Activated naive CD4-positive, alpha-beta T cell treated with anti-CD3 and anti-CD28 coated beads, Interleukin-2, amount 50 U/mL, for 72 hours (primary cell): ENCODE data around the gene SIGLEC6. TPM values are rescaled to one million over a fixed set of nuclear protein-coding genes. Genes with fewer than 3 reads are reported as not detected.

Experiments used
- ATAC-seq, 2 donors: fragments of 150-1000 bp; cut with Tn5 transposase; 2 replicates each; pipeline ENCODE4 v1.10.0; 2021; ENCODE audit warnings: mild to moderate bottlenecking in 2 of 2, moderate library complexity in 2 of 2
- DNase-seq, 2 donors: peaks; one replicate each; pipeline ENCODE4 v3.0.0; 2021 to 2022; ENCODE audit warnings: low spot score in 2 of 2
- H3K27ac Mint-ChIP-seq, 2 donors: one replicate each; pipeline ENCODE4 v1.8.0; 2022; ENCODE audit warnings: mild to moderate bottlenecking in 2 of 2, mixed read lengths in 2 of 2
- H3K36me3 Mint-ChIP-seq, 2 donors: one replicate each; pipeline ENCODE4 v1.8.0; 2022; ENCODE audit warnings: mixed read lengths in 2 of 2
- H3K9me3 Mint-ChIP-seq, 2 donors: one replicate each; pipeline ENCODE4 v1.8.0; 2022; ENCODE audit warnings: mixed read lengths in 2 of 2
- total RNA-seq, 2 donors: library from RNA; stranded (reverse); gene quantifications; one replicate each; pipeline ENCODE4 v1.2.3, GENCODE V29; 2022

SIGLEC6 gene
- total RNA-seq, 2 donors from 2014 or later, result not detected

DNA sequence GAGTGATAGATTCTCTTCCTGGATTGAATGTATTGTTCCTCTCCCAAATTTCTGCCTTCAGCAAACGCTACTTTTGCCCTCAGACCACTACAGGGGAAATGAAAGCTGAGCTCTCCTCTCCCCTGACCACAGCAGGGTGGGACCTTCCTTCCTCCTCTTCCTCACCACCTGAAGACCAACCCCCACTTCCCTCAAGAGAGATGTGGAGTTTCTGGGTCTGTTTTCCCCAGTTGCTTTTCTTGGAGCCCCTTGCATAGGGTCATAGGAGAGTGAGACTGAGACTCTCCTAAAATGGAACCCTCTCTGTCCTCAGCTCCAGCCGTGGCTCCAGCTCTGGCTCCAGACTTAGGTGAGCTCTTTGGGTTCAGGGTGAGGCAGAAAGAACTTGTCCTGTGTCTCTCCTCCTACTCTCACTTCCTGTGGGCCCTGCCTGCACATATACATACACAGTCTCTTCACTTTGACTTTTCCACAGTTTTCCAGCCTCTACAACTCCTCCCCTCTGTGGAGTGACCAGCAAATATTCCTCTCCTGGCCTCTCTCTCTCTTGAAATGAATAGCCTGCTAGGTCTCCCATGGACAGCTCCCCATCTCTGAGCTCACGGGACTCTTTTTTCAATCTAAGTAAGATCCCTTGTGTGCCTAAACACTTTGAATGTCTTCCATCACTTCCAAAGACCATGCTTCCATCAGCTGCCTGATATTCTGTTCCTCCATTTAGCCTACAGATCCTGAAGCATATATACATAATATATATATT, 20.4 kb upstream of the SIGLEC6 start:
- DNase-seq (no peak), ATAC-seq (no peak)
- Mint-ChIP-seq H3K36me3 (peaks cover 0 to 6% of the 10 kb centered on the region in 2 donors), H3K9me3 (peaks cover 4 to 16% of the 10 kb centered on the region in 2 donors), H3K27ac (no peak overlapping the region)

GRCh38 chr19:51550848-51551672, 19.6 kb upstream of the SIGLEC6 start:
- Mint-ChIP-seq H3K9me3 (peaks cover 4 to 16% of the 10 kb centered on the region in 2 donors), H3K27ac (no peak overlapping the region), H3K36me3 (peaks cover 0 to 6% of the 10 kb centered on the region in 2 donors)
- no peak for ATAC-seq
- DNase-seq, result no peak

DNA sequence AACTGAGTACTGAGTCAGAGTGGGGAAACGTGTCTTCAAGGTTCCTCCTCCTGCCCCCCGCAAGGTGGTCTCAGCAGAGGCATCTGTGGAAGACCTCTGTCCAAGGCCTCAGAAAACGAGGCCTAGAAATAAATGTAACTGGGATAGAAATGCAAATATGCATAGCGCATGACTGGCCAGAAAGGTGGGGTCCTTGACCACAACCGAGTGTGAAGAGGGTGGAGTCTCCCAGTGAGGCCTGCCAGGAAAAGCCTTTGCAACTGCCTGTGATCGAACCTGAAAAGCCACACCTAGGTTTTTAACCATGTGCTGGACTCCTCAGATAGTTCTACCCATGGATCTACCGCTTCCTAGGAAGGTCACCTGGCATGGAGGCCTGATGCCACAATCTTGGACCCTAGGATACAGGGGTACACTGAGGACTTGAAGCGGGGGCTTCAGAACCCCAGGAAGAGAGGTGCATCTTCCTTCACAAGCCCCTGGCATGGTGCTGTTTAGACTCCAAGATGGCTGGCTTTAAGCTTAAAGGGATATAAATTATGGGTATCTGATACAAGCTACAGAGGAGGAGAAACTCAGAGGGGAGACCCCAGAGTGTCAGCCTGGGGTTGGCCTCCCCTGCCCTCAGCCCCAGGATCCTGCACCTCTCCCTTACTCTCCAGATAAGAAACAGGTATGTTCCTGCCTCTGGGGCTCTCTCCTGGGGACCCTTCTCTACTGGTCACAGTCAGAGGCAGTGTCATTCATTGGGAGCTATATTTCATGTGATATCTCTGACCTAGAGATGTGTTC, 18.3 kb upstream of the SIGLEC6 start:
- DNase-seq, result no peak
- Mint-ChIP-seq H3K27ac (no peak overlapping the region), H3K9me3 (peaks cover 4 to 12% of the 10 kb centered on the region in 2 donors), H3K36me3 (peaks cover 0 to 6% of the 10 kb centered on the region in 2 donors)
- ATAC-seq, result no peak

- H3K36me3 Mint-ChIP-seq, result no peaks in the 10 kb centered on the region
- H3K9me3 Mint-ChIP-seq, result peaks cover 4 to 12% of the 10 kb centered on the region in 2 donors
- no peak for DNase-seq
- no peak overlapping the region for H3K27ac Mint-ChIP-seq
- ATAC-seq, result no peak
Observed at GRCh38 chr19:51548891-51549305, 17.4 kb upstream of the SIGLEC6 start.

- Mint-ChIP-seq H3K9me3 (peaks cover 4 to 12% of the 10 kb centered on the region in 2 donors), H3K27ac (no peak overlapping the region), H3K36me3 (no peaks in the 10 kb centered on the region)
- ATAC-seq (no peak), DNase-seq (no peak)
Observed at GRCh38 chr19:51548213-51548651, 16.8 kb upstream of the SIGLEC6 start.

DNA sequence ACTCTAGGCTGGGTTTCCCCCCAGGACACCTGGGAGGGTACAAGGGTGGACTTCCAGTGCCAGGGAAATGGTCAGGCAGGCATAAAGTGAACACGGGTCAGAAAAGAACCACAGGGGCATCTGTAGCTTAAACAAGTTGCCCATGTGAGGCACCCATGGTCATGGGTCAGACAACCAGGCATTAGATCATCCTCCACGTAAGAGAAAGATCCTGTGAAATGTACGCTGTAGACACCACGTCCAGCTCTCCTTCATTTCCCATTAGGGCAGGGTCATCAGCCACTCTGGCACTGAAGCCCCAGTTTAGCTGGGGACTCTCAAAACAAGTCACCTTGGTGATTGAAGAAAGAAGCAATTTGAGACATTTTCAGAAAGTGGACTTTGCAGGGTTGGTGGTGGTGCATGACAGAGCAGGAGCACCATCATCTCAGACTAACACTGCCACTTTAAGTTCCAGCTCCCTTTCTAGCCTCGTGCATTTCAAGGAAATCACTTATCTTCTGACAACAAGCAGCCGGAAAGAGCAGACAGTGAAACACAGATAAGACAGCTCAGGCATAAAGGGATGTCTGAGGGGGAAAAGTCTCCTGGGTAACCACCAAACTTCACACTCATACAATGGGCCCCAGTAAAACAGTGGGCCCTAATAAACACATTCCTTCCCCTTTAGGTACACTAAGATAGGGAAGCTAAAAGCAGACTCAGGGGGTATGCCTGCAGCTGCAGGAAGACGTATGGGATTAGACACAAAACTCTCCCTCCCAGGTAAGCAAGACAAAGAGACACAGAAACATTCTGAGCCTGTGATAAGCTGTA, 16.1 kb upstream of the SIGLEC6 start:
- DNase-seq (no peak), ATAC-seq (peak in 1 of 2 donors; percentile 11)
- no peaks in the 10 kb centered on the region for H3K36me3 Mint-ChIP-seq
- peak overlapping the region in 1 of 2 donors; percentile 61 for H3K27ac Mint-ChIP-seq
- peaks cover 2 to 10% of the 10 kb centered on the region in 2 donors for H3K9me3 Mint-ChIP-seq

GRCh38 chr19:51546650-51547396, 15.4 kb upstream of the SIGLEC6 start:
- Mint-ChIP-seq H3K27ac (peak overlapping the region in 1 of 2 donors; percentile 61), H3K9me3 (peaks cover 0 to 2% of the 10 kb centered on the region in 2 donors), H3K36me3 (no peaks in the 10 kb centered on the region)
- ATAC-seq (peak; percentile 38 to 96), DNase-seq (no peak)

GRCh38 chr19:51546107-51546649, 14.7 kb upstream of the SIGLEC6 start:
- no peaks in the 10 kb centered on the region for H3K9me3 Mint-ChIP-seq
- DNase-seq (no peak), ATAC-seq (peak in 1 of 2 donors; percentile 1)
- no peaks in the 10 kb centered on the region for H3K36me3 Mint-ChIP-seq
- H3K27ac Mint-ChIP-seq, result no peak overlapping the region

GRCh38 chr19:51544038-51544437, 12.6 kb upstream of the SIGLEC6 start:
- H3K36me3 Mint-ChIP-seq, result no peaks in the 10 kb centered on the region
- no peak for ATAC-seq
- no peak for DNase-seq
- no peaks in the 10 kb centered on the region for H3K9me3 Mint-ChIP-seq
- H3K27ac Mint-ChIP-seq, result no peak overlapping the region

GRCh38 chr19:51542699-51543098, 11.2 kb upstream of the SIGLEC6 start:
- H3K36me3 Mint-ChIP-seq, result no peaks in the 10 kb centered on the region
- no peak overlapping the region for H3K27ac Mint-ChIP-seq
- no peaks in the 10 kb centered on the region for H3K9me3 Mint-ChIP-seq
- ATAC-seq, result no peak
- no peak for DNase-seq

DNA sequence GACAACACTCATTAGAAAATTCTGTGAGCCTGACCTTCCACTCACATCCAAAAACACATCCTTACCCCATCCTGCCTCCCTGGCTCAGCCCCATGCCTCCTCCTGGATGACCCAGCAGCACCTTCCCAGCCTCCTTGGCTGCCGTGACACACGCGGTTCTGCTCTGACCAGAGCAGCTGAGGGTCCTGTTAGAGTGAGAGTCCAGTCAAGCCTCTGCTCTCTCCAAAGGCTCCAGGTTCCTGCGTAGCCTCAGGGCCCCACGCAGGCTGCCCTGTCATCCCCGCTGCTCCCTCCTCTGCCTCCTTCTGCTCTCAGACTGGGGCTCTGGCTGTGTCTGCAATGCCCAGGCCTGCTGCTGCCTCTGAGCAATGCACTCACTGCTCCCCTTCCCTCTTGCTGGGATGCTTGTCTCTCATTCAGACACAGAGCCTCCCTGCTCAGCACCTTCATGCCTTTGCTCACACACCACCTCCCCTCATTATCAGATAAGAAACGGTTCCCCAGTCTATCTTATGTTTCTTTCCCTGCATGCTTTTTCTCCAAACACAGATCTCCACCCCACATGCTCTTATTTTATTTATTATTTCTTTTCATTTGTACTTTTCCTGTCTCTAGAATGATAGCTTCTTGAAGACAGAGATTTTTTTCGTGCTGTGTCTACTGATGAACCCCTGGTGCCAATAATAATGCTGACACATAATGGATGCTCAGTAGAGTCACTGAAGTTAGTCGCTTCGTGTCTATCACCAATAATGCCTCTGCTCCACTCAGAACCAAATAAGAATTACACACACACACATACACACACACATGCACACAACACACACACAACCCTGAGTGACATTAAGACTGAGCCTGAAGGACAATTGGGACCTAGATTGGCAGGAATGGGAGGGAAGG, 10.2 kb upstream of the SIGLEC6 start:
- no peak for ATAC-seq
- no peak for DNase-seq
- H3K36me3 Mint-ChIP-seq, result no peaks in the 10 kb centered on the region
- H3K27ac Mint-ChIP-seq, result no peak overlapping the region
- no peaks in the 10 kb centered on the region for H3K9me3 Mint-ChIP-seq

GRCh38 chr19:51539821-51540366, 8.4 kb upstream of the SIGLEC6 start:
- H3K27ac Mint-ChIP-seq, result no peak overlapping the region

GRCh38 chr19:51535535-51535934, 4.1 kb upstream of the SIGLEC6 start:
- Mint-ChIP-seq H3K36me3 (no peaks in the 10 kb centered on the region), H3K27ac (no peak overlapping the region), H3K9me3 (no peaks in the 10 kb centered on the region)
- no peak for ATAC-seq
- no peak for DNase-seq

More at GRCh38 chr19:51539821-51540366, 8.4 kb upstream of the SIGLEC6 start:
- H3K36me3 Mint-ChIP-seq, result no peaks in the 10 kb centered on the region
- no peak for ATAC-seq
- DNase-seq, result no peak
- no peaks in the 10 kb centered on the region for H3K9me3 Mint-ChIP-seq

DNA sequence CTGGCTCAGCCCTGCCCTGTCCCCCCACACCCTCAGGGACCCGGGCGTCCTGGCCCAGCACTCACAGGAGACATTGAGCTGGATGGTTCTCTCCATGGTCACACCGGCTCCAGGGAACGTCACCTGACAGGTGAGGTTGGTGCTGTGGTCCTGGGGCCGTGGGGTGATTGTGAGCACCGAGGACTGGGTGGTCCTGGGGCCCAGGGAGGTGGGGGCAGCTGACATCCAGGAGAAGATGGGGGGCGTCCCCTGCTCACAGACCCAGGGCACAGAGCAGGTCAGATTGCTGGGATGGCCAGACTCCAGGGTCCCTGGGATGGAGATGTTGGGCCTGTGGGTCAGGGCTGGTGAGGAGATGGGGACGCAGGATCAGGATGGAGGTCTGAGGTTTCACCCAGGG, 854 bp downstream of the SIGLEC6 start:
- no peaks in the 10 kb centered on the region for H3K9me3 Mint-ChIP-seq
- H3K36me3 Mint-ChIP-seq, result no peaks in the 10 kb centered on the region
- no peak overlapping the region for H3K27ac Mint-ChIP-seq
- DNase-seq (peak in 1 of 2 donors; percentile 28), ATAC-seq (no peak)
